Calu3 (cell line): ENCODE results near the gene NELL1. TPM values are rescaled to one million over a fixed set of nuclear protein-coding genes. Genes with fewer than 3 reads are reported as not detected.

Experiments used
- BruUV-seq: library from RNA; stranded (reverse); fragments of 400-500 nt; replicated peaks from 2 replicates; lab custom pipeline; 2021; lab: Mats Ljungman, UMichigan
- CTCF ChIA-PET: fragments of 300-600 bp; sonication (Branson Sonifier 250); formaldehyde crosslinking; loops from one replicate; lab custom pipeline; 2022; ENCODE audit warnings: antibody characterized with exemption; lab: Charles Lee
- DNase-seq: peaks from one replicate; pipeline ENCODE4 v3.0.0; 2022
- H3K27ac Mint-ChIP-seq: one replicate; pipeline ENCODE4 v1.8.0; 2022; ENCODE audit warnings: mixed read lengths; ENCODE audit not compliant: unreplicated experiment
- H3K27me3 Mint-ChIP-seq: one replicate; pipeline ENCODE4 v1.8.0; 2022; ENCODE audit warnings: mixed read lengths; ENCODE audit not compliant: unreplicated experiment
- H3K36me3 Mint-ChIP-seq: one replicate; pipeline ENCODE4 v1.8.0; 2022; ENCODE audit warnings: mild to moderate bottlenecking, moderate library complexity, mixed read lengths; ENCODE audit not compliant: insufficient read depth, unreplicated experiment
- H3K4me1 Mint-ChIP-seq: one replicate; pipeline ENCODE4 v1.8.0; 2022; ENCODE audit warnings: mild to moderate bottlenecking, low read depth, mixed read lengths; ENCODE audit not compliant: unreplicated experiment
- H3K4me3 Mint-ChIP-seq: one replicate; pipeline ENCODE4 v1.8.0; 2022; ENCODE audit warnings: mild to moderate bottlenecking, low read depth, moderate library complexity, mixed read lengths; ENCODE audit not compliant: unreplicated experiment
- H3K9me3 Mint-ChIP-seq: one replicate; pipeline ENCODE4 v1.8.0; 2022; ENCODE audit warnings: low read depth, mixed read lengths; ENCODE audit not compliant: unreplicated experiment
- intact Hi-C: fragments of 100-400 bp; cut with micrococcal nuclease; formaldehyde crosslinking; loops from one replicate; pipeline ENCODE4 v1.10.0; 2022; ENCODE audit not compliant: unreplicated experiment
- total RNA-seq: library from RNA; stranded (reverse); gene quantifications from 2 replicates; pipeline ENCODE4 v1.2.3, GENCODE V29; 2022
- TF ChIP-seq, protein P1 (sequence below): fragments of 200-600 bp; IDR thresholded peaks from one replicate; pipeline ENCODE4 v1.8.0; 2022; ENCODE audit warnings: antibody characterized with exemption; ENCODE audit not compliant: unreplicated experiment

Gene NELL1
- total RNA-seq, 1 experiment from 2014 or later, result not detected

GRCh38 chr11:20626279-20626678 lies 43.1 kb upstream of the NELL1 start:
- Mint-ChIP-seq H3K9me3 (no peaks in the 10 kb centered on the region), H3K4me1 (no peaks in the 10 kb centered on the region), H3K36me3 (no peaks in the 10 kb centered on the region), H3K27me3 (peaks cover 78% of the 10 kb centered on the region), H3K4me3 (no peak overlapping the region), H3K27ac (no peak overlapping the region)
- no peak for DNase-seq
- TF ChIP-seq, protein P1, sequence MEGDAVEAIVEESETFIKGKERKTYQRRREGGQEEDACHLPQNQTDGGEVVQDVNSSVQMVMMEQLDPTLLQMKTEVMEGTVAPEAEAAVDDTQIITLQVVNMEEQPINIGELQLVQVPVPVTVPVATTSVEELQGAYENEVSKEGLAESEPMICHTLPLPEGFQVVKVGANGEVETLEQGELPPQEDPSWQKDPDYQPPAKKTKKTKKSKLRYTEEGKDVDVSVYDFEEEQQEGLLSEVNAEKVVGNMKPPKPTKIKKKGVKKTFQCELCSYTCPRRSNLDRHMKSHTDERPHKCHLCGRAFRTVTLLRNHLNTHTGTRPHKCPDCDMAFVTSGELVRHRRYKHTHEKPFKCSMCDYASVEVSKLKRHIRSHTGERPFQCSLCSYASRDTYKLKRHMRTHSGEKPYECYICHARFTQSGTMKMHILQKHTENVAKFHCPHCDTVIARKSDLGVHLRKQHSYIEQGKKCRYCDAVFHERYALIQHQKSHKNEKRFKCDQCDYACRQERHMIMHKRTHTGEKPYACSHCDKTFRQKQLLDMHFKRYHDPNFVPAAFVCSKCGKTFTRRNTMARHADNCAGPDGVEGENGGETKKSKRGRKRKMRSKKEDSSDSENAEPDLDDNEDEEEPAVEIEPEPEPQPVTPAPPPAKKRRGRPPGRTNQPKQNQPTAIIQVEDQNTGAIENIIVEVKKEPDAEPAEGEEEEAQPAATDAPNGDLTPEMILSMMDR, result no peak
- intact Hi-C loops, result no loop called here
- CTCF ChIA-PET, result no interaction called here
- BruUV-seq, result no TSS peak

DNA sequence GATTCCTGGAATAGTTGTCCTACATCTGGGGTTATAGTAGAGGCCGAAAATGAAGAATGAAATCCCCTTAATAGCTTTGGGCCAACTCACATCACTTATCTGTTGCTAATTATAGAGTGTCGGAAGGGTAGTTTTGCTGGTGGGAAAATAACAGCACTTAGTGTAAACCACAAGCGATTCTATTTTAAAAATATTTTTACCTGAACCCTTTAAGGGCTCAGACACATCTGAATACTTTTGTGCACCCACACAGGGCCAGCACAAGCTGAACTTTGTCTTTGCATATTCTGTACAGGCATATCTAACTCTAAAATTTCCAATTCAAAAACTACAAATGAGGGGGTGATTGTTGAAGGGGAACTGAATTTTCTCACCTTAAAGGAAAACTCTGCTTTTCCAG lies 42.4 kb upstream of the NELL1 start:
- H3K4me3 Mint-ChIP-seq, result no peak overlapping the region
- TF ChIP-seq, protein P1, result no peak
- BruUV-seq, result no TSS peak

DNA sequence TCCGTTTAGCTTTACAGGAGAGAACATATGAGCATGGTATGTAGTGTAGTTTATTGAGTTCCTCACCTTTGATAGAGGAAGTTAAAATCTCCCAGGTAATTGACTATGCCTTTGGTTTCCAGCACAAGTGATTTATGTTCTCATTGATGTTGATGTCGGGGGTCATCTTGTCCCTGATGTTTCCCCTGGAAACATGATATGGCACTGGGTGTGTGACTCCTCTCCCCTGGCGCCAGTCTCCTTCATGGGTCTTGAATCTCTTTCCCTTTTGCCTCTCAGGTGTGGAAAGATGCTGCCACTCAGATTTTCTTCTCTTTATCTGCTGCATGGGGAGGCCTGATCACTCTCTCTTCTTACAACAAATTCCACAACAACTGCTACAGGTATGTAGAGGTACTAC lies 41.7 kb upstream of the NELL1 start:
- BruUV-seq, result no TSS peak
- Mint-ChIP-seq H3K36me3 (no peaks in the 10 kb centered on the region), H3K9me3 (no peaks in the 10 kb centered on the region), H3K4me3 (no peak overlapping the region), H3K27me3 (peaks cover 71% of the 10 kb centered on the region), H3K4me1 (no peaks in the 10 kb centered on the region), H3K27ac (no peak overlapping the region)
- no peak for DNase-seq
- TF ChIP-seq, protein P1, result no peak
- CTCF ChIA-PET, result no interaction called here
- intact Hi-C loops, result no loop called here

More for the DNA sequence above, 42.4 kb upstream of the NELL1 start:
- Mint-ChIP-seq H3K27me3 (peaks cover 78% of the 10 kb centered on the region), H3K36me3 (no peaks in the 10 kb centered on the region), H3K27ac (no peak overlapping the region), H3K9me3 (no peaks in the 10 kb centered on the region), H3K4me1 (no peaks in the 10 kb centered on the region)
- CTCF ChIA-PET, result no interaction called here
- DNase-seq, result no peak
- intact Hi-C loops, result no loop called here

- Mint-ChIP-seq H3K4me3 (no peak overlapping the region), H3K4me1 (no peaks in the 10 kb centered on the region), H3K27me3 (peaks cover 42% of the 10 kb centered on the region), H3K27ac (no peak overlapping the region), H3K36me3 (no peaks in the 10 kb centered on the region), H3K9me3 (no peaks in the 10 kb centered on the region)
- TF ChIP-seq, protein P1, result no peak
- intact Hi-C loops, result no loop called here
- CTCF ChIA-PET, result no interaction called here
- DNase-seq, result no peak
- BruUV-seq, result no TSS peak
These were observed 37.7 kb upstream of the NELL1 start for GRCh38 chr11:20631519-20632168.
